ENCODE measurements around the gene NUMB. TPM values are rescaled to one million over a fixed set of nuclear protein-coding genes. Genes with fewer than 3 reads are reported as not detected.

NUMB gene
- total and polyA plus RNA-seq, 4 donors: 39.4 to 100 (median 87.8) TPM

- Histone ChIP-seq H3K36me3 (ENCODE audit: control insufficient read depth in 4 of 4, insufficient read depth in 4 of 4, low read length in 4 of 4) (no peaks in the 10 kb centered on the region), H3K9ac (ENCODE audit: insufficient read depth in 1 of 2, low read length in 2 of 2) (no peak overlapping the region), H3K9me3 (ENCODE audit: control insufficient read depth in 4 of 4, insufficient read depth in 3 of 4, low read length in 3 of 4) (no peaks in the 10 kb centered on the region), H3K27me3 (ENCODE audit: control insufficient read depth in 3 of 3, insufficient read depth in 3 of 3, low read length in 2 of 3) (no peaks in the 10 kb centered on the region), H3K4me3 (no peak overlapping the region), H3K4me1 (ENCODE audit: control insufficient read depth in 5 of 5, insufficient read depth in 5 of 5, low read length in 5 of 5) (peaks cover 3 to 13% (median 8%) of the 10 kb centered on the region in 5 donors), H3K27ac (ENCODE audit: low read depth in 1 of 2, low read length in 1 of 2) (peak overlapping the region; percentile 63 to 70)
- TF ChIP-seq CTCF (IDR thresholded peaks at IDR 0.05; ENCODE audit: control extremely low read depth, extremely low read depth): no peak
- peak; percentile 66 for ATAC-seq (ENCODE audit: insufficient read depth, low FRiP score)
- WGBS, 2 donors: 63 to 80% methylated on average over 5 of the region's 5 CpGs
- peak; percentile 59 to 81 (median 63) for DNase-seq
Measured at GRCh38 chr14:73428353-73428824, 30.0 kb downstream of the NUMB start.

- ATAC-seq (ENCODE audit: insufficient read depth, low FRiP score): no peak
- no peaks in the 10 kb centered on the region for H3K36me3 ChIP-seq (ENCODE audit: control insufficient read depth in 4 of 4, insufficient read depth in 4 of 4, low read length in 4 of 4)
Measured at GRCh38 chr14:73427516-73428264, 30.7 kb downstream of the NUMB start.

GRCh38 chr14:73426877-73427276 lies 31.5 kb downstream of the NUMB start:
- ATAC-seq (ENCODE audit: insufficient read depth, low FRiP score): no peak

More at GRCh38 chr14:73427516-73428264, 30.7 kb downstream of the NUMB start:
- TF ChIP-seq CTCF (IDR thresholded peaks at IDR 0.05; ENCODE audit: control extremely low read depth, extremely low read depth): no peak
- H3K4me1 ChIP-seq (ENCODE audit: control insufficient read depth in 5 of 5, insufficient read depth in 5 of 5, low read length in 5 of 5): peaks cover 3 to 13% (median 7%) of the 10 kb centered on the region in 5 donors
- H3K9me3 ChIP-seq (ENCODE audit: control insufficient read depth in 4 of 4, insufficient read depth in 3 of 4, low read length in 3 of 4): no peaks in the 10 kb centered on the region
- H3K27ac ChIP-seq (ENCODE audit: low read depth in 1 of 2, low read length in 1 of 2): peak overlapping the region; percentile 5 to 21
- 54 to 64% methylated on average over 4 of the region's 4 CpGs for WGBS, 2 donors
- H3K9ac ChIP-seq (ENCODE audit: insufficient read depth in 1 of 2, low read length in 2 of 2): no peak overlapping the region
- no peaks in the 10 kb centered on the region for H3K27me3 ChIP-seq (ENCODE audit: control insufficient read depth in 3 of 3, insufficient read depth in 3 of 3, low read length in 2 of 3)
- DNase-seq: peak in 1 of 3 donors; percentile 3
- H3K4me3 ChIP-seq: no peak overlapping the region

More at GRCh38 chr14:73426877-73427276, 31.5 kb downstream of the NUMB start:
- no peaks in the 10 kb centered on the region for H3K9me3 ChIP-seq (ENCODE audit: control insufficient read depth in 4 of 4, insufficient read depth in 3 of 4, low read length in 3 of 4)
- no peaks in the 10 kb centered on the region for H3K27me3 ChIP-seq (ENCODE audit: control insufficient read depth in 3 of 3, insufficient read depth in 3 of 3, low read length in 2 of 3)
- no peak overlapping the region for H3K4me3 ChIP-seq
- H3K36me3 ChIP-seq (ENCODE audit: control insufficient read depth in 4 of 4, insufficient read depth in 4 of 4, low read length in 4 of 4): no peaks in the 10 kb centered on the region
- H3K4me1 ChIP-seq (ENCODE audit: control insufficient read depth in 5 of 5, insufficient read depth in 5 of 5, low read length in 5 of 5): peaks cover 3 to 13% (median 10%) of the 10 kb centered on the region in 5 donors
- no peak overlapping the region for H3K9ac ChIP-seq (ENCODE audit: insufficient read depth in 1 of 2, low read length in 2 of 2)
- no peak for TF ChIP-seq CTCF (IDR thresholded peaks at IDR 0.05; ENCODE audit: control extremely low read depth, extremely low read depth)
- H3K27ac ChIP-seq (ENCODE audit: low read depth in 1 of 2, low read length in 1 of 2): peak overlapping the region in 1 of 2 donors; percentile 14
- DNase-seq: peak in 2 of 3 donors; percentile 3 to 23
- WGBS, 2 donors: 51 to 53% methylated on average over 5 of the region's 5 CpGs
